OCI-LY7 (cell line): ENCODE measurements around the gene MAPK4. TPM values are rescaled to one million over a fixed set of nuclear protein-coding genes. Genes with fewer than 3 reads are reported as not detected.

ENCODE experiments used
- BruUV-seq: library from RNA; stranded (reverse); fragments of 400-500 nt; replicated peaks from 2 replicates; lab custom pipeline; 2021; lab: Mats Ljungman, UMichigan
- CTCF ChIA-PET: fragments of 300-600 bp; sonication (Branson Sonifier 250); formaldehyde crosslinking; loops from one replicate; lab custom pipeline; 2022; ENCODE audit warnings: antibody characterized with exemption; ENCODE audit not compliant: unreplicated experiment; lab: Charles Lee
- POLR2A ChIA-PET: fragments of 300-600 bp; sonication (Branson Sonifier 250); formaldehyde crosslinking; loops from one replicate; lab custom pipeline; 2022; ENCODE audit warnings: antibody characterized with exemption; lab: Charles Lee
- DNase-seq: peaks from one replicate; pipeline ENCODE4 v3.0.0-alpha.2; 2015; ENCODE audit warnings: low spot score
- H2AFZ ChIP-seq: fragments of 200-600 bp; sonication (generic), shearing (Covaris generic); 2 replicates; pipeline ENCODE4 v1.6.1; 2014; ENCODE audit warnings: mild to moderate bottlenecking, antibody characterized with exemption, low read length, moderate library complexity
- H3K27ac ChIP-seq: fragments of 200-600 bp; sonication (generic); 2 replicates; pipeline ENCODE4 v1.5.1; 2014; ENCODE audit warnings: mixed run types, low read depth, mild to moderate bottlenecking, moderate library complexity, low read length, inconsistent platforms; ENCODE audit not compliant: poor library complexity, severe bottlenecking
- H3K36me3 ChIP-seq: fragments of 200-600 bp; sonication (generic); 2 replicates; pipeline ENCODE4 v1.6.1; 2014; ENCODE audit warnings: mild to moderate bottlenecking, antibody characterized with exemption, low read length, moderate library complexity, mixed read lengths; ENCODE audit not compliant: insufficient read depth
- H3K4me1 ChIP-seq: fragments of 200-600 bp; sonication (generic); 2 replicates; pipeline ENCODE4 v1.5.1; 2014; ENCODE audit warnings: mild to moderate bottlenecking, low read length; ENCODE audit not compliant: insufficient read depth, poor library complexity, severe bottlenecking
- H3K4me2 ChIP-seq: fragments of 200-600 bp; sonication (generic); 2 replicates; pipeline ENCODE4 v1.6.1; 2014; ENCODE audit warnings: mild to moderate bottlenecking, low read length
- H3K4me3 ChIP-seq: fragments of 200-600 bp; sonication (generic); 2 replicates; pipeline ENCODE4 v1.5.1; 2014; ENCODE audit warnings: mild to moderate bottlenecking, low read depth, low read length; ENCODE audit not compliant: poor library complexity, severe bottlenecking
- H3K79me2 ChIP-seq: fragments of 200-600 bp; sonication (generic); 2 replicates; pipeline ENCODE4 v1.6.1; 2016; ENCODE audit warnings: low read depth, mild to moderate bottlenecking, low read length, moderate library complexity, mixed read lengths; ENCODE audit not compliant: insufficient read depth
- H3K9me2 ChIP-seq: fragments of 200-600 bp; sonication (generic); 2 replicates; pipeline ENCODE4 v1.6.1; 2016; ENCODE audit warnings: mild to moderate bottlenecking, low read length, mixed read lengths; ENCODE audit not compliant: insufficient read depth
- H3K9me3 ChIP-seq: fragments of 200-600 bp; sonication (generic); 2 replicates; pipeline ENCODE4 v1.6.1; 2014; ENCODE audit warnings: mild to moderate bottlenecking, mixed run types, low read length, mixed read lengths
- H4K20me1 ChIP-seq: fragments of 200-600 bp; sonication (generic); 2 replicates; pipeline ENCODE4 v1.6.1; 2014; ENCODE audit warnings: mild to moderate bottlenecking, antibody characterized with exemption, low read length, moderate library complexity, mixed read lengths; ENCODE audit not compliant: insufficient read depth
- CTCF ChIP-seq: fragments of 200-600 bp; sonication (generic); conservative IDR thresholded peaks from 2 replicates; pipeline ENCODE4 v1.5.1; 2014; ENCODE audit warnings: mild to moderate bottlenecking, antibody characterized with exemption, low read length, moderate library complexity, mixed read lengths
- EZH2phosphoT487 ChIP-seq: fragments of 200-600 bp; sonication (generic); IDR thresholded peaks from 2 replicates; pipeline ENCODE4 v1.6.1; 2018; ENCODE audit warnings: low read depth, borderline replicate concordance, mild to moderate bottlenecking, mixed run types, antibody characterized with exemption, low read length, moderate library complexity, mixed read lengths
- intact Hi-C: fragments of 100-400 bp; cut with micrococcal nuclease; formaldehyde crosslinking; loops from one replicate; pipeline ENCODE4 v1.10.0; 2022; ENCODE audit not compliant: unreplicated experiment
- total RNA-seq, 2 experiments: library from RNA; depleted of rRNA in 1 of 2; stranded (reverse); fragments of >200 nt in 1 of 2; shearing (Covaris generic) in 1 of 2; gene quantifications; 2 replicates each; pipeline ENCODE4 v1.2.3, GENCODE V29; 2014 to 2022

MAPK4 gene
- total RNA-seq, 2 experiments from 2014 or later, result not detected

- intact Hi-C loops, result no loop called here
- no TSS peak for BruUV-seq
- H3K36me3 ChIP-seq, result no peaks in the 10 kb centered on the region
- H3K4me3 ChIP-seq, result no peak overlapping the region
- TF ChIP-seq CTCF (no peak), EZH2phosphoT487 (no peak)
- no peaks in the 10 kb centered on the region for H3K4me1 ChIP-seq
- no peaks in the 10 kb centered on the region for H3K9me2 ChIP-seq
- H3K27ac ChIP-seq, result no peak overlapping the region
- no peak for DNase-seq
- H4K20me1 ChIP-seq, result no peaks in the 10 kb centered on the region
- CTCF ChIA-PET, result no interaction called here
- H3K79me2 ChIP-seq, result no peaks in the 10 kb centered on the region
- no peak overlapping the region for H3K4me2 ChIP-seq
- no peak overlapping the region for H2AFZ ChIP-seq
- no peaks in the 10 kb centered on the region for H3K9me3 ChIP-seq
- POLR2A ChIA-PET, result no interaction called here
These were observed 71.0 kb downstream of the MAPK4 start for GRCh38 chr18:50630895-50631294.

GRCh38 chr18:50632895-50633515 is 73.1 kb downstream of the MAPK4 start:
- no peak for DNase-seq
- no TSS peak for BruUV-seq
- Histone ChIP-seq H3K4me2 (no peak overlapping the region), H3K4me3 (no peak overlapping the region), H3K36me3 (no peaks in the 10 kb centered on the region), H2AFZ (no peak overlapping the region), H3K9me3 (no peaks in the 10 kb centered on the region), H3K9me2 (no peaks in the 10 kb centered on the region), H3K4me1 (no peaks in the 10 kb centered on the region), H4K20me1 (no peaks in the 10 kb centered on the region), H3K79me2 (no peaks in the 10 kb centered on the region), H3K27ac (no peak overlapping the region)
- ChIA-PET POLR2A (no interaction called here), CTCF (no interaction called here)
- intact Hi-C loops, result no loop called here
- no peak for TF ChIP-seq EZH2phosphoT487
- no peak for TF ChIP-seq CTCF

GRCh38 chr18:50633992-50634391 is 74.1 kb downstream of the MAPK4 start:
- no TSS peak for BruUV-seq
- CTCF ChIA-PET, result no interaction called here
- TF ChIP-seq EZH2phosphoT487 (no peak), CTCF (no peak)
- no peaks in the 10 kb centered on the region for H3K36me3 ChIP-seq
- no peaks in the 10 kb centered on the region for H3K9me2 ChIP-seq
- POLR2A ChIA-PET, result interaction anchor here (0.7 kb wide), 1 partner anchor 958 kb away, joined by 3 read pairs; no protein-coding TSS in a partner anchor
- no peaks in the 10 kb centered on the region for H3K4me1 ChIP-seq
- no peak overlapping the region for H2AFZ ChIP-seq
- H3K4me2 ChIP-seq, result no peak overlapping the region
- H3K9me3 ChIP-seq, result no peaks in the 10 kb centered on the region
- intact Hi-C loops, result no loop called here
- no peak overlapping the region for H3K4me3 ChIP-seq
- H4K20me1 ChIP-seq, result no peaks in the 10 kb centered on the region
- no peak overlapping the region for H3K27ac ChIP-seq
- no peaks in the 10 kb centered on the region for H3K79me2 ChIP-seq
- DNase-seq, result no peak
